RWPE1 (cell line): Measurements from ENCODE around the gene LSM2.
A peak's percentile ranks its signal among the peaks of the same experiment; 100 is the strongest.

Experiments
- CTCF ChIA-PET: fragments of 350-600 bp; sonication (Branson Sonifier 250); formaldehyde crosslinking; extraction: SDS; loops from one replicate; lab custom pipeline; 2021; lab: Yijun Ruan, JAX
- POLR2A ChIA-PET: fragments of 400-600 bp; formaldehyde crosslinking; extraction: SDS; loops from one replicate; lab custom pipeline; 2020; ENCODE audit warnings: antibody characterized with exemption; ENCODE audit not compliant: low non-redundant PET; lab: Yijun Ruan, JAX
- DNase-seq: peaks from one replicate; pipeline ENCODE4 v3.0.0; 2012; ENCODE audit warnings: low spot score
- H3K27ac ChIP-seq: fragments of 450-650 bp; 2 replicates; pipeline ENCODE4 v1.5.1; 2017
- CTCF ChIP-seq: fragments of 450-650 bp; conservative IDR thresholded peaks from 2 replicates; pipeline ENCODE4 v1.5.1; 2017; ENCODE audit warnings: low read depth, mild to moderate bottlenecking

The LSM2 gene

DNA sequence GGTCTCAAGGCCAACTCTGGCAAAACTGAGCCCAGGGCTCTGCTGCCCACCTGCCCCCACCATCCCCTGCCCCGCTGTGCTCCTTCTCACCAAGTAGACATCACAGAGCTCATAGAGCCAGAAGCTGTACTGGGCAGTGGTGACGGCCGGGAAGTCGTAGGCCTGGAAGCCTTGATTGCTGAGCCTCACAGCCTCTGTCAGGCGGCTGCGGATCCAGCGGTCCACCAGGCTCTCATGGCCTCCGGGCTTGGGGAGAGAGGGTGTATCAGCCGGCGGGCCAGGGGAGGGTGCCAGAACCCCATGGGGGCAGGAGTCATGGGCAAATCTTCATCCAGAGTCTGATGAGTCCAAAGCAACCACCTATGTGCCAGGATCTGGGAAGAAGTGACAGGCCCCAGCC lies 26.9 kb downstream of the LSM2 start:
- ChIA-PET POLR2A (no interaction called here), CTCF (interaction anchor here (0.9 to 2.0 kb wide), 4 partner anchors 10 to 57 kb away, joined by 4 to 8 read pairs (median 4); partner anchors contain the start of gene MPIG6B)
- no peak for DNase-seq
- peak overlapping the region; percentile 89 for H3K27ac ChIP-seq
- TF ChIP-seq CTCF: no peak

GRCh38 chr6:31778999-31779885 lies 27.5 kb downstream of the LSM2 start:
- ChIA-PET POLR2A (no interaction called here), CTCF (interaction anchor here (1.2 to 2.0 kb wide), 2 partner anchors 9 to 17 kb away, joined by 4 to 5 read pairs; no protein-coding TSS in a partner anchor)
- TF ChIP-seq CTCF: no peak
- DNase-seq: no peak
- H3K27ac ChIP-seq: peak overlapping the region; percentile 89

GRCh38 chr6:31778193-31778592 lies 28.6 kb downstream of the LSM2 start:
- no peak for DNase-seq
- ChIA-PET CTCF (interaction anchor here (0.7 to 2.0 kb wide), 2 partner anchors 8 to 40 kb away, joined by 3 to 5 read pairs; no protein-coding TSS in a partner anchor), POLR2A (no interaction called here)
- peak overlapping the region; percentile 89 for H3K27ac ChIP-seq
- TF ChIP-seq CTCF: no peak

DNA sequence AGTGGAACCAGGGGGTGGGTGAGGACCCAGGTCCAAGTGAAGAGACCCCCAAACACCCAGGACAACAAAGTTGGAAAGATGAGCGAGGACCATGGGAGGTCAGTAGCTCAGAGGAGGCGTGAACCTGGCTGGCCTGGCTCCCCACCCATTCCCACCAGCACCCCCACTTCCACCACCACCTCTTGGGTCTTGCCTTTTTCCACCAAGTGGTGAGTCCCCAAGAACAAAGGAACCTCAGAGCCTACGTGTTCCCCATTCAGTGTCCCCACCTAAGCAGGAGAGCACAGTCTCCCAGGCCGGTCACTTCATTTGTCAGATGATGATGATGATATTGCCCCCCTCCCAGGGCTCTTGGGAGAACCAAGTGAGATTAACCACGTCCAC lies 29.1 kb downstream of the LSM2 start:
- POLR2A ChIA-PET: no interaction called here
- no peak for TF ChIP-seq CTCF
- no peak for DNase-seq
- CTCF ChIA-PET: interaction anchor here (0.5 to 0.7 kb wide), 2 partner anchors 13 to 36 kb away, joined by 3 read pairs; no protein-coding TSS in a partner anchor
- H3K27ac ChIP-seq: peak overlapping the region; percentile 89

DNA sequence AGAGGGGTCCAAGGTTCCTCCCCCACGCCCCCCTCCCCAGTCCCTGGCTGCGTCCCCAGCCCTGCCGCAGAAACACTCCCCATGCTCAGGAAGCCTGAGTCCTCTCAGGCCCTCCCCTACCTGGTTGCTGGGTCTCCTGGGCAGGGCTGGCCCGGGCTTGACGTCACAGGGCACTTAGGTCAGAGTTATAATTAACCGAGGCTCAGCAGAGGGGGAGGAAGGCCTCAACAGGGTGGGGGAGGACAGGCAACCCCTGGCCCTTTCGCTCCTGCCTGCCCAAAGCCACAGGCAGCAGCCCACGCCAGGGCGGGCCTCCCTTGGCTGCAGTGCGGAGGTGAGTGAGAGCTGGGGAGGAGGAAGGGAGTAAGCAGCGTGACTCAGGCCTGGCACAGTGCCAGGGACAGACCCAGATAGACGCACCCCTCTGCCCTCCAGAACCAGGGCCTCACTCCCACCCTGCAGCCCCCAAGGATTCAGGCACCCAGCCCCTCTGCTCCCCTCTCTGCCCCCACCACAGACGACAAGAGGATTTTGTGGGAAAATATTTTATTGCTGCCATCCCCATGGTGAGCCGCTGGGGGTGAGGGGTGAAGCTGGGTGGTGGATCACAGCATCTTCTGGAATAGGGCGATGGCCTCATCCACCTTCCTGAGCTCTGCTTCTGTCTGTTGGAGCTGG lies 29.6 kb downstream of the LSM2 start, which contains the start of gene VWA7:
Gene VWA7, minus strand, starts transcription at position 340 of the 678 bp plus-strand sequence. CDS start 549 bp downstream, outside the sequence.
- peak; percentile 94 for DNase-seq
- ChIA-PET POLR2A (no interaction called here), CTCF (interaction anchor here (0.5 to 0.7 kb wide), 2 partner anchors 14 to 37 kb away, joined by 3 read pairs; no protein-coding TSS in a partner anchor)
- peak within 1 kb of the TSS; percentile 89 for H3K27ac ChIP-seq
- TF ChIP-seq CTCF: no peak

- peak; percentile 27 for DNase-seq
- ChIA-PET POLR2A (no interaction called here), CTCF (no interaction called here)
- H3K27ac ChIP-seq: peak overlapping the region; percentile 89
- no peak for TF ChIP-seq CTCF
Observed at GRCh38 chr6:31776485-31776988, 30.2 kb downstream of the LSM2 start.
